LNCAP (cell line): ENCODE results near the gene SNRNP200.
A peak's percentile ranks its signal among the peaks of the same experiment; 100 is the strongest.

ENCODE experiments used
- TF ChIP-seq, protein P1 (sequence below): fragments of 450-650 bp; IDR thresholded peaks from 2 replicates; pipeline ENCODE4 v1.5.1; 2017; ENCODE audit warnings: mild to moderate bottlenecking

Gene SNRNP200

DNA sequence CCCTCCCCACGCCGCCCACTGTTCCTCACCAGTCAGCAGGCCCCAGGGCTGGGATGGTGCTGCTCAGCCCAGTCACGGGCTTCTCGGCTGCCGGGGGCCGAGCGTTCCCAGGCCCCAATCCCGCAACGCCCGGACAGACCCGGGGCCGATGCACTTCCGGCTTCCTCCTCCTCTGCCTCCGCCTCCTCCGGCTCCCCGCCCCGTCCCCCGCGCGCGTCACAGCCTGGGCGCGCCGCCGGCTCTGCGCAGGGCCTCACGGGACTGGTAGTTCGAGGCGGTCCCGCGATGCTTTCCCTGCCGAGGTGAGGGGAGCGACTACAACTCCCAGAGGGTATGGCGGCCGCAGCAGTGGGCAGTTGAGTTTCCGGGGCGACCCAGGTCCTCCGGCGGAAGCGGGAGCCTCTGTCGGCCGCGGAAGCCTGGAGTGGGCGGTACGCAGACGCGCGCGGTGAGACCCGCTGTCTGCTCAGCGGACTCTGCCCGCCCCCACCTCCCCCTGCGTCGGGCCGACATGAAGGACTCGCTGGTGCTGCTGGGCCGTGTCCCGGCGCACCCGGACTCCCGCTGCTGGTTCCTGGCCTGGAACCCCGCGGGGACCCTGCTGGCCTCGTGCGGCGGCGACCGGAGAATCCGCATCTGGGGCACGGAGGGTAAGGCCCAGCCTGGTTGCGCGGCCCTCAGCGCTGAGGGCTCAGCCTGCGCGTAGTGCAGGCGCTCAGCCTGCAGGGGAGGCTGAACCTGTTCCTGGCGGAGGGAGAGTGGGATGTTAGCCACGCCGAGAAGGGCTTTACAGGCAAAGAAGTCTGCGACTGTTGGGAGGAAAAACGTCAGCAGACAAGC, 39.3 kb downstream of the SNRNP200 start, which contains the start of the genes CIAO1 and TMEM127:
TSS of gene CIAO1 (plus strand) at position 386 of the 840 bp plus-strand sequence. CDS start at position 512, 126 bp downstream.
TSS of gene TMEM127 (minus strand) at position 158 of the 840 bp plus-strand sequence. CDS start 616 bp downstream, outside the sequence.
- TF ChIP-seq, protein P1, sequence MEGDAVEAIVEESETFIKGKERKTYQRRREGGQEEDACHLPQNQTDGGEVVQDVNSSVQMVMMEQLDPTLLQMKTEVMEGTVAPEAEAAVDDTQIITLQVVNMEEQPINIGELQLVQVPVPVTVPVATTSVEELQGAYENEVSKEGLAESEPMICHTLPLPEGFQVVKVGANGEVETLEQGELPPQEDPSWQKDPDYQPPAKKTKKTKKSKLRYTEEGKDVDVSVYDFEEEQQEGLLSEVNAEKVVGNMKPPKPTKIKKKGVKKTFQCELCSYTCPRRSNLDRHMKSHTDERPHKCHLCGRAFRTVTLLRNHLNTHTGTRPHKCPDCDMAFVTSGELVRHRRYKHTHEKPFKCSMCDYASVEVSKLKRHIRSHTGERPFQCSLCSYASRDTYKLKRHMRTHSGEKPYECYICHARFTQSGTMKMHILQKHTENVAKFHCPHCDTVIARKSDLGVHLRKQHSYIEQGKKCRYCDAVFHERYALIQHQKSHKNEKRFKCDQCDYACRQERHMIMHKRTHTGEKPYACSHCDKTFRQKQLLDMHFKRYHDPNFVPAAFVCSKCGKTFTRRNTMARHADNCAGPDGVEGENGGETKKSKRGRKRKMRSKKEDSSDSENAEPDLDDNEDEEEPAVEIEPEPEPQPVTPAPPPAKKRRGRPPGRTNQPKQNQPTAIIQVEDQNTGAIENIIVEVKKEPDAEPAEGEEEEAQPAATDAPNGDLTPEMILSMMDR = no peak

DNA sequence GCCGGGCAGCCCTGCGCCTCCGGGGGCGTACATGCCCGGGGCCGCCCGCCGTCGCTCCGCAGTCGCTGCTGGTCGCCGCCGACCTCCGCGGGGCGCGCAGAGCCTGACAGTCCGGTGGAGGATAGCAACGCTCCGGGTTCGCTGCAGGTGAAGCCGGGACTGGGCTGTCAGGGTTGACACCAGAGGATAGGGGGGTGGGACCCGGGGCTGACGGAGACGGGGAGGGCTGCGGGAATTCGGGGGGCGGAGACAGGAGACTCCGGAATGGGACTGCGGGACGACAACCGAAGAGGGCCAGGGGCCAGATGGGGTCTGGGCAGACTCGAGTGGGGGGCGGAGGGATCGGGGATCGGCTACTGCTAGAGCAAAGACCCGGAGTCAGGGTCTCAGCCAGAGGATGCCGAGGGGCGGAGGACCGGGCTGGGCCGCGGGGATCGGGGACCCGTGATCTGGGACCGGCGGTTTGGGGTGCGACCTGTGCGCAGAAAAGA, 40.0 kb downstream of the SNRNP200 start:
- TF ChIP-seq, protein P1 = no peak

DNA sequence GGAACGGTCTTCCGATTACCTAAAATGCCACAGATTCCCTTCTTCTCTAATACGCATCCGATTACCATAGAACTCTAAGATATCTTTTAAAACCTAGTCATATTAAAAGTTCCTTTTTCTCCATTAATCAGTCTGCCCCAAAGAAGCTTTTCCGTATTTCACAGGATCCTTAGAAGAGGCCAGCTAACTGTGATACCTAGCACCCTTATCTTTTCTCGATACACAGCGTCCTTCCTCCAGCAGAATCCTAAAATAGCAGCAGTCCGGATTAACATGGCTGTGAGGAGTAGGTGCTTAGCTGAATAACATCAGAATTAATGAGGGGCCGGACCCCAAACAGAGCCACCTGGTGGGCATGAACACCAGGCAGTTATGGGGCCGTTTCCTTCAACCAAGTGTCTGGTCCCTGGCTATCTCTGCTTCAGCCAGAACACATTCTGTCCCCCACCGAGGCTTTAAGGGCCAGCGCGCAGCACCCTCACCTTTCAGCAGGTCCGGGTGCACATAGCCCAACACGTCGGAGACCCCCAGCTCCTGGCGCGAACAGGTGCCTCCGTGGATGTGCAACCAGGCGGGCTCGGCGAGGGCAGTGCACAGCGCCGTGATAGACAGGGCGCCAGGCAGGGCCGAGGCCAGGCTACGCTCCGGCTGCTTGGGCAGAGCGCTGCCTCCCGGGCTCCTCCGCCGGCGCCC, 40.5 kb downstream of the SNRNP200 start:
- TF ChIP-seq, protein P1 = peak; percentile 18; the same call in 1 of the 2 replicates

DNA sequence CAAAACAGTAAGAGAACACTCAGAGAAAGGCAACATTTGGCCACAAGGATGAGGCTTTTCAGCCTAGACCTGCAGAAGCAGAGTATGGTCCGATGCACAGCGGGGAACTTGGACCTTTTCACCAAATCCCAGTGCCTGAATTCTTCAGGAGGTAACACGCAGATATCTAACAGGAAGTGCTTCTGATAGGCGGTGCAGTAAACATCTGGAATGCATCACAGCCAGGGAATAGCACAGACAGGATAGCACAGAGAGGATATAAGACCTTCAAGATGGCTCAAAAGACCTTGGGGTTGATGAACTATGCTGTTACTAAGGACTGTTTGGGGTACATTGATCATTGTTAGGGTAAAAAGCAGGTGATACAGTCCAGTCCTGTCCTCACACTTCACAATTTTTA, 41.3 kb downstream of the SNRNP200 start:
- TF ChIP-seq, protein P1 = no peak

DNA sequence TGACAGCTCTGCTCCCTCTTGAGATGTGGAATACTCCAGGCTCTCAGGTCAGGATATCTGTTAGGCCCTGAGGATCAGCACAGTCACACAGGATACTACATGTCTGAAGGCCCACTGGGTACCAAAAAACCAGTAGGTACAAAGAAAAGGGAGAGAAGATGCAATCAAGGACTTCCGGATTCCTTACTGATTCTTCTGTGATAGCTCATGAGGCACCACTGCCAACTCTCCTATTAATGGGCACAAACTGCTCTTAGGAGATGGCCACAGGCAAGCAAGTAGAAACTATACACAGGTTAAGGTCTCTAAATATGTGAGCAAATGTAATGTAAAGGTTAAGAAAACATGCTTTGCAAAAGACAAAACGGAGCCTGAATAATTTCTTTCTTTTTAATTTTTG, 43.0 kb downstream of the SNRNP200 start:
- TF ChIP-seq, protein P1 = no peak

DNA sequence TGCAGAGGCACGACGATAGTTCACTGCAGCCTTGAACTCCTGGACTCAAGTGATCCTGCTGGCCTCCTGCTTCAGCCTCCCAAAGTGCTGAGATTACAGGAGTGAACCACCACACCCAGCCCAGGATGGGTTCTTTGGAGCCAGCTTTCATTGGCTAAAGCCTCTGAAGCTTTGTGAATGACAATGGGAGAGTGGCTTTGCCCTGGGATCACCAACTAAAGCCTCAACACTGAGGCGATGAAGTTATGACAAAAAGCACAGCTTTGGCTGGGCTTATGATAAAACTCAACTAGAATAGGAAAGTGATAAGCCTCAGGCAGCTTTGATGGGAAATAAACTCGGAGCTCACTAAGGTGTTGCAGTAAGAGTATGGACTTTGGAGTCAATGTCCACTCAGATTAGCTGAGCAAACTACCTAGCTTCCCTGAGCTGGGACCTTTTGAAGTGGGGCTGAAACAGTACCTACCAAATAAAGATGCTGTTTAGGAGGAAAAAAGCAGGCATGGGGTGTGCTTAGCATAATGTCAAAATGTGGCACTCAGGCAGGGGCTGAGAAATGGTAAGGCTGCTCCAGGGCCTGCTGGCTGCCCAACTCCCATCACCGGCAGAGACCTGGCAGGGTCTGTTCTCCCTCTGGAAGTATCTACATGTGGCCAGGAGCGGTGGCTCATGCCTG, 43.9 kb downstream of the SNRNP200 start:
- TF ChIP-seq, protein P1 = no peak
